Measurements from ENCODE around the gene GUCA2A. TPM values are rescaled to one million over a fixed set of nuclear protein-coding genes. Genes with fewer than 3 reads are reported as not detected.

The GUCA2A gene
- total and polyA plus RNA-seq, 2 donors (not counting 1 experiment from before 2014, with no cell fraction given), result not detected

- peaks cover 5% of the 10 kb centered on the region for H3K4me1 ChIP-seq (ENCODE audit: control insufficient read depth, extremely low read depth, insufficient read depth, low read length)
- H4K20me1 ChIP-seq (ENCODE audit: control insufficient read depth, extremely low read depth, insufficient read depth, low read length), result peaks cover 2% of the 10 kb centered on the region
- H3K9ac ChIP-seq (ENCODE audit: insufficient read depth, low read length), result no peak overlapping the region
- peak overlapping the region; percentile 25 for H3K4me2 ChIP-seq (ENCODE audit: extremely low read depth, insufficient read depth, low read length)
- H3K27ac ChIP-seq (ENCODE audit: insufficient read depth, low read length), result no peak overlapping the region
- no peaks in the 10 kb centered on the region for H3K27me3 ChIP-seq (ENCODE audit: control insufficient read depth, insufficient read depth, low read length)
- DNase-seq (ENCODE audit: low read depth in 2 of 2), result peak; percentile 50 to 63
- no peak overlapping the region for H2AFZ ChIP-seq (ENCODE audit: low read length)
- no peaks in the 10 kb centered on the region for H3K79me2 ChIP-seq (ENCODE audit: control insufficient read depth, insufficient read depth, low read length)
- H3K9me3 ChIP-seq (ENCODE audit: control insufficient read depth, insufficient read depth, low read depth, low read length), result no peaks in the 10 kb centered on the region
- H3K4me3 ChIP-seq (replicated peaks in 1 of 4; ENCODE audit: control extremely low read depth in 1 of 4, insufficient read depth in 1 of 4, low read depth in 3 of 4, low read length in 4 of 4), result no peak overlapping the region
- no peaks in the 10 kb centered on the region for H3K36me3 ChIP-seq (ENCODE audit: control insufficient read depth, insufficient read depth, low read length)
- TF ChIP-seq EZH2 (IDR thresholded peaks at IDR 0.05; ENCODE audit: low read length, missing control alignments) (no peak), CTCF (conservative IDR thresholded peaks at IDR 0.05 in 1 of 2, IDR thresholded peaks at IDR 0.05 in 1 of 2; ENCODE audit: low read depth in 1 of 2, low read length in 2 of 2) (peak; percentile 71 to 84)
These were observed 12.5 kb upstream of the GUCA2A start for GRCh38 chr1:42176902-42177519.

- H3K4me2 ChIP-seq (ENCODE audit: extremely low read depth, insufficient read depth, low read length), result no peak overlapping the region
- no peak overlapping the region for H3K4me3 ChIP-seq (replicated peaks in 1 of 4; ENCODE audit: control extremely low read depth in 1 of 4, insufficient read depth in 1 of 4, low read depth in 3 of 4, low read length in 4 of 4)
- no peaks in the 10 kb centered on the region for H3K79me2 ChIP-seq (ENCODE audit: control insufficient read depth, insufficient read depth, low read length)
- H2AFZ ChIP-seq (ENCODE audit: low read length), result no peak overlapping the region
- no peak overlapping the region for H3K27ac ChIP-seq (ENCODE audit: insufficient read depth, low read length)
- TF ChIP-seq EZH2 (IDR thresholded peaks at IDR 0.05; ENCODE audit: low read length, missing control alignments) (no peak), CTCF (conservative IDR thresholded peaks at IDR 0.05 in 1 of 2, IDR thresholded peaks at IDR 0.05 in 1 of 2; ENCODE audit: low read depth in 1 of 2, low read length in 2 of 2) (no peak)
- H3K9me3 ChIP-seq (ENCODE audit: control insufficient read depth, insufficient read depth, low read depth, low read length), result no peaks in the 10 kb centered on the region
- no peaks in the 10 kb centered on the region for H3K27me3 ChIP-seq (ENCODE audit: control insufficient read depth, insufficient read depth, low read length)
- no peak overlapping the region for H3K9ac ChIP-seq (ENCODE audit: insufficient read depth, low read length)
- H4K20me1 ChIP-seq (ENCODE audit: control insufficient read depth, extremely low read depth, insufficient read depth, low read length), result peaks cover 2% of the 10 kb centered on the region
- H3K4me1 ChIP-seq (ENCODE audit: control insufficient read depth, extremely low read depth, insufficient read depth, low read length), result peaks cover 5% of the 10 kb centered on the region
- DNase-seq (ENCODE audit: low read depth in 2 of 2), result no peak
- H3K36me3 ChIP-seq (ENCODE audit: control insufficient read depth, insufficient read depth, low read length), result no peaks in the 10 kb centered on the region
These were observed 10.9 kb upstream of the GUCA2A start for GRCh38 chr1:42175314-42176054.

GRCh38 chr1:42173961-42174735 lies 9.6 kb upstream of the GUCA2A start:
- TF ChIP-seq CTCF (conservative IDR thresholded peaks at IDR 0.05 in 1 of 2, IDR thresholded peaks at IDR 0.05 in 1 of 2; ENCODE audit: low read depth in 1 of 2, low read length in 2 of 2), result no peak
- no peak for TF ChIP-seq EZH2 (IDR thresholded peaks at IDR 0.05; ENCODE audit: low read length, missing control alignments)
- Histone ChIP-seq H3K79me2 (ENCODE audit: control insufficient read depth, insufficient read depth, low read length) (no peaks in the 10 kb centered on the region), H3K4me1 (ENCODE audit: control insufficient read depth, extremely low read depth, insufficient read depth, low read length) (peaks cover 2% of the 10 kb centered on the region), H3K4me2 (ENCODE audit: extremely low read depth, insufficient read depth, low read length) (no peak overlapping the region), H3K27ac (ENCODE audit: insufficient read depth, low read length) (no peak overlapping the region), H3K27me3 (ENCODE audit: control insufficient read depth, insufficient read depth, low read length) (no peaks in the 10 kb centered on the region), H3K36me3 (ENCODE audit: control insufficient read depth, insufficient read depth, low read length) (no peaks in the 10 kb centered on the region), H2AFZ (ENCODE audit: low read length) (no peak overlapping the region), H4K20me1 (ENCODE audit: control insufficient read depth, extremely low read depth, insufficient read depth, low read length) (peaks cover 2% of the 10 kb centered on the region), H3K9ac (ENCODE audit: insufficient read depth, low read length) (no peak overlapping the region), H3K9me3 (ENCODE audit: control insufficient read depth, insufficient read depth, low read depth, low read length) (no peaks in the 10 kb centered on the region), H3K4me3 (replicated peaks in 1 of 4; ENCODE audit: control extremely low read depth in 1 of 4, insufficient read depth in 1 of 4, low read depth in 3 of 4, low read length in 4 of 4) (no peak overlapping the region)
- peak; percentile 20 to 45 for DNase-seq (ENCODE audit: low read depth in 2 of 2)

All from fibroblast of lung (primary cell).